ENCODE results near the gene LRMDA.
"Not testable (repeated sequence)": the region's sequence is repeated elsewhere in the genome, so short reads cannot be mapped to it uniquely, and the experiment has no call there.

The LRMDA gene

DNA sequence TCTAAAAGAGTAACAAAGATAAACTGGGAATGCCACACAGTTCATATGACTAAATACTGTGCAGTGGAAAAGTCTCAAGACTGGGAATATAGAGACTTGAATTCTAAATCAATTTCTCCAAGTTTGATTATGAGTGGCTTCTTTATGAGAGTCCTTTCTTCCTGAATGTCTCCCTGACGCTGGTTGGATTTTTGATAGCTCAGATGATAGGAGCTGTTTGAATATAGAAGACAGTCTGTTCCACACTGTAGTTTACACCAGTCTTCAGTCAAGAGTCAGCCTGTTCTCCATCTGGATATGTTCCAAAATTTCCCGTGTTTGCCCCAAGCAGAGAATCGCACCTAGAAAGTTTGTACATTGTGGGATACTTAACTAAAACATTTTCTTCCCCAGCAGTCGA, 173.7 kb downstream of the LRMDA start:
- no peak for DNase-seq (ENCODE audit: low read depth in 1 of 2, low spot score in 1 of 2)

DNA sequence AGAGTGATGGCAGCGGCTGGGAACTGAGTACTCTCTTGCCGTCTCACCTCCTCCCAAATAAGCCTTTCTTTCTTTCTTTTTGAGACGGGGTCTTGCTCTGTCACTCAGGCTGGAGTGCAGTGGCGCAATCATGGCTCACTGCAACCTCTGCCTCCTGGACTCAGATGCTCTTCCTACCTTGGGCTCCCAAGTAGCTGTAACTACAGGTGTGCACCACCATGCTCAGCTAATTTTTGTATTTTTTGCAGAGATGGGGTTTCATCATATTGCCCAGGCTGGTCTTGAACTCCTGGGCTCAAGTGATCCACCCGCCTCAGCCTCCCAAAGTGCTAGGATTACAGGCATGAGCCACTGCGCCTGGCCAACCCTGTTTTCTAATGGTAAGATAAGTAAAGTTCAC, 174.4 kb downstream of the LRMDA start:
- not testable (repeated sequence) for DNase-seq (ENCODE audit: low read depth in 1 of 2, low spot score in 1 of 2)

DNA sequence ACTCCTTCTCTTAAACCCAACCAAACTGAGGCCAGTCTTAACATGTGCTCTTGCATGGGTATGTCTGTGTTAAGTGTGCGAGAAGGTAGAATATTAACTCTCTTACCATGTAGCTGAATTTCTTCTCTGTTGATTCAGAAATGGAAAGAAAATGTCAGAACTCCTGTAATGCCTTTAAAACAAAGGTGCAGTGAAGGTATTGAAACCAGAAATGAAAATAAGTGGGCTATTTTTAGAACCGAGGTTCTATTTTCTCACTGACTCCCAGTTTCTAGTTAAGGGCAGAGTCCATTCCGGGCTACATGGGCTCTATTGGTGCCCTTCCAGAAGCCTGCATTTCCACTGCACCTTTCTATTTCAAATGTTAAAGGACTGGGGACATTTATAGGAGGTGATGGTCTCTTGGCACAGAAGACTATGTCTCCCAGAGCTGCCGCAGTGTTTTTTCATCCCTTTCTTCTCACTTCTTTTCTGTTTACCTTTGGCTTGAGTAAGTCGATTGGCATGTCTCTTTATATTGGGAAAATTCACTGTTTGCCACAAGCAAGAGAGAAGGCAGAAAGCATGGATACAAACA, 174.9 kb downstream of the LRMDA start:
- DNase-seq (ENCODE audit: low read depth in 1 of 2, low spot score in 1 of 2), result no peak

DNA sequence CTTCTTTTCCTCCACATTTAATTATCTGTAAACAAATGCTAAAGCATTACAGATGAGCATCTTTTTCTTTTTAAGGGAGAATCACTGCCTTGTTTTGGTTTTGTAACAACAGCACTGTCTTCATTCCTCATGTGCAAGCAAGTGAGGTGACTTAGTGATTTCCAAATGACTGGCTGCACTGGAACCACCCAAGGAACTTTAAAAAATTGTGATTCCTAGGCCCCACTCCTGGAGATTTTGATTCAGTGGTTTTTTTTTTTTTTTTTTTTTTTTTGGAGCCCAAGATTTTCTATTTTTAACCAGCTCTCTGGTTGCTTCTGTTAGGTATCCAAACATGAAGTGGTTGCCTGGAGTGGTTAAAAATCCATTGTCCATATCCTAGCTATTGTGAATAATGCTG, 176.2 kb downstream of the LRMDA start:
- DNase-seq (ENCODE audit: low read depth in 1 of 2, low spot score in 1 of 2), result no peak

DNA sequence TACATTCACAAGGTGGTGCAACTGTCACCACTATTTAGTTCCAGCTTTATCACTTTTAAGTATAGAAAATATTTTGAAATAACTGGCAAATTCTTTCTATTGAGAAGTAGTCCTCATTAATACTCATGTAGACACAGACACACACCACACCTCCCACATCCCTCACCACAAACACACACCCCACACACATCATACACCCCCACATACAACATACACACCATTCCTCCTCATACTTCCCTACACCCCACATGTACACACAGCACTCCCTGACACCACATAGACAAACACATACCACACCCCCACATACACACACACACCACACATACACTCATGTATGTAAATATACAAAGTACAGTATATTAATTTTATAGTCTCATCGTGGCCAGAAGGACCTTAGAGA, 178.8 kb downstream of the LRMDA start:
- DNase-seq (ENCODE audit: low read depth in 1 of 2, low spot score in 1 of 2), result no peak

DNA sequence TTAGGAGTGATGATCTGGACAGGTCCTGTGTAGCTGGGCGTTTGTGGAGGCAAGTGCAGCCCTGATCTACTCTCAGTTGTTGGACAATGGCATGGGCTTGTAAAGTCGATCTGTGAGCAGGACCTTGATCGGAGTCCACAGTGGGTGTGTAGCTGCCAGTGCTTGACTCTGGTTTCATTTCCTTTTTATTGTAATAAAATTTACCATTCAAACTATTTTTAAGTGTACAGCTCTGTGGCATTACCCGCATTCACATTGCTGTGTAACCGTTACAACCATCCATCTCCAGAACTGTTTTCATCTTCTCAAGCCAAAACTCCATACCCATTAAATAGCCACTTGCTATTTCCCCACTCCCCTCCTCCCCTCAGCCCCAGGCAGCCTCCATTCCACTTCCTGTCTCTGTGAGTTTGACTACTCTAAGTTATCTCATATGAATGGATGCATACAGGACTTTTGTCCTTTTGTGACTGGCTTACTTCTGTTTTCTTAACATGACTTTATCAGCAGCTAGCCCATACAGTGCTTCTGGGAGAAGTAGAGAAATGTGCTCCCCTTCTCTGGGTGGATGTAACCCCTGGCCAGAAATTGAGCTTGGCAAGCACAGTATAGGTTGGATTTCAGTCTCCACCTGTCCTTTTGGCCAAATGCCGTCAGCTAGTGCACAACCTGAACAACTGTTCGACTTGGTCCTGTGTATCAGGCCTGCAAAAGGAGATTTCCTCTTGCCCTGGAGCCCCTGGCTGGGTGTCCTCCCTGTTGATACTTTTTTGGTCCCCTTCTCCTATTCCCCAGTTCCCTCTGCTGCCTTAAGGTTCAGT, 180.0 kb downstream of the LRMDA start:
- DNase-seq (ENCODE audit: low read depth in 1 of 2, low spot score in 1 of 2), result no peak

DNA sequence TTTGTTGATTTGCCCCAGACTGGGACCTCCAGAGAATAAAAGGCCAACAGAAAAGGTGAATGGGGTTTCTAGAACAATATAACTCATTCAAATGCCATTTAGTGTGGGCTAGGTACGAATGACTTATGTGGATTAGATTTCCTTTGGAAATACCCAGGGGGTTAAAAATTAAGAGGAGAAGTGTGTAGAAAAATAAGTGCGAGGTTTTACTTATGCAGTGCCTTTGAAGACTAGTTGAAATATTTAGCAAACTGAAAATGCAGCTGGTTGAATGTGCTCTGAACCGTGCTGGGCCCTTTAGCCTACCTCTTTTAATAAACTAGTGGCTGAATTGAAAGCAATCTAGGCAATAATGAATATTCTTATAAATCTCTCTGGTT, 180.6 kb downstream of the LRMDA start:
- DNase-seq (ENCODE audit: low read depth in 1 of 2, low spot score in 1 of 2), result no peak

DNA sequence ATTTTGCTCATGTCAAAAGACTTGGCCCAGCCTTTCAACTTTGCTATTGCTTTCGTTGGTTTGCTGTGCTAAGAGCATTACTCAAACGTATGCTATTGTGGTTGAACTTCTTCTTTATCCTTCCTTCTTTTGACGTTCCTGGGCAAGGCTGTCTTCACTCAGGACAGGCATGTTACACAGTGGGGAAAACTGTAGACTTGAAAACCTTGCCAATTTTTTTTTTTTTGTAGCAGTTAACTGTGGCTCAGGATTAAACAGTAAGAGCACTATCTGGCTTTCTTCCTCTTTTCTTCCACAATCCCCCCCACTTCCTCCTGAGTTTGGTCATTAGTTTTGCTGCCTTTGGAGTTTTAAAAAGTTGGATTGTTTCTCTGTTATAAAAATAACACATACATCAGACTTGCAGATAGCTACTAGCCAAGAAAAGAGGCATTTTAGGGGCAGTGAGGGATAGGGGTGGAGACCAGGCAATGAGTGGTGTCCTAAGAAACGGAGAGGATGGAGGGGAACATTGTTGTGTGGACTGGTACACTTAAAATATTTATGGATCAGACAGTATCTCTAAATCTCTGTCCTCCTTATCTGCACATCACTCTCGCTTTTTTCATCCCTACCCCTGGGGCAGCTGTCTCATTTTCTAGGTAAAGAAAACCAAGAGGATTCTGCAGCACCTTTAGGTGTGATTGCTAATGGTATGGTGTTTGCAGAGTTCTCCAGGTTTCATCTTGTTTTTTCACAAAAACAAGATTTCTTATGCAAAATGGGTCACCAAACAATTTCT, 181.7 kb downstream of the LRMDA start:
- no peak for DNase-seq (ENCODE audit: low read depth in 1 of 2, low spot score in 1 of 2)

DNA sequence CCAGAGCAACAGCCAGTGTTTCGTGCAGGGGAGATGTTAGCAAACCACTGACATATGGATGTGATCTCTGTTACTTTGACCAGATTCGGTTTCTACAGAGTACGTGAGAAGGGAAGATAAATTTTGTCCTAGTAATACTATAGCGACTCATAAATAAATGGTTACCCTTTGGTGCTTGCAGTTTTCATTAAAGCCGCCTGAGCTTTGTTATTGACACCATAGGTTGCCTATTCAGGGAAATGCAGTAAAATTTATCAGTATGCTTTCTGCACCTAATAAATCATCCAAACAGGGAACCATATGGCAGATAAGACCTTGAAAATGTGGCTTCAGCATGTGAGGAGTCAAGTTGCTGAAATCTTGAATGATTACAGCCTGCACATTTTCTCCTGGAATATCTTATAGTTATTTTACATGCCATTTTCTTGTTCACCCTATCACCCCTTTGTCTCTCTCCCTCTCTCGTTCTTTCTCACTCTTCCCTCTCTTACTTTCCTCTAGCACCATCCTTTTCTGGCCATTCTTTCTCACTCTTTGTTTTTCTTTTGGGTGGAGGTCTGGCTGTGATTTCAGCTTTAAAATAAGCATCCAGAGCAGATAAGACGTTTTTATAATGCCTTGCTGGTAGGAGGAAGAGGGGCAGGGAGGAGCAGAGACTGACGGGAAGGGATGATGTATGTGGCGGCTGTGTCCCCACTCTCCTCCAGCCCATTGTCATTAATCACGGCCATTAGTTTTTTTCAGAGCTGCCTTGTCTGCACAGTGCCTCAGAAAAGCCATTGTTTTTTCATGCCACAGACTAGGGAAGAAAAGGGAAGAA, 182.5 kb downstream of the LRMDA start:
- no peak for DNase-seq (ENCODE audit: low read depth in 1 of 2, low spot score in 1 of 2)

DNA sequence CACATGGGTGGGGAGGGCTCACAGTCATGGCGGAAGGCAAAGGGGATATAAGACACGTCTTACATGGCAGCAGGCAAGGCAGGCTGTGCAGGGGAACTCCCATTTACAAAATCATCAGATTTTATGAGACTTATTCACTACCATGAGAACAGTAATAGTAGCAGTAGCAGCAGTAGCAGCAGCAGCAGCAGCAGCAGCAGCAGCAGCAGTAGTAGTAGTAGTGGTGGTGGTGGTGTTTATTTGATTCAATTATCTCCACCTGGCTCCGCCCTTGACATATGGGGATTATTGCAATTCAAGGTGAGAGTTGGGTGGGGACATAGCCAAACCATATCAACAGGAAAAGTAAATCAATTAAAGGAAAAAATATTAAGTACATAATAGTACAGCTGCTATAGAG, 184.7 kb downstream of the LRMDA start:
- DNase-seq (ENCODE audit: low read depth in 1 of 2, low spot score in 1 of 2), result no peak

DNA sequence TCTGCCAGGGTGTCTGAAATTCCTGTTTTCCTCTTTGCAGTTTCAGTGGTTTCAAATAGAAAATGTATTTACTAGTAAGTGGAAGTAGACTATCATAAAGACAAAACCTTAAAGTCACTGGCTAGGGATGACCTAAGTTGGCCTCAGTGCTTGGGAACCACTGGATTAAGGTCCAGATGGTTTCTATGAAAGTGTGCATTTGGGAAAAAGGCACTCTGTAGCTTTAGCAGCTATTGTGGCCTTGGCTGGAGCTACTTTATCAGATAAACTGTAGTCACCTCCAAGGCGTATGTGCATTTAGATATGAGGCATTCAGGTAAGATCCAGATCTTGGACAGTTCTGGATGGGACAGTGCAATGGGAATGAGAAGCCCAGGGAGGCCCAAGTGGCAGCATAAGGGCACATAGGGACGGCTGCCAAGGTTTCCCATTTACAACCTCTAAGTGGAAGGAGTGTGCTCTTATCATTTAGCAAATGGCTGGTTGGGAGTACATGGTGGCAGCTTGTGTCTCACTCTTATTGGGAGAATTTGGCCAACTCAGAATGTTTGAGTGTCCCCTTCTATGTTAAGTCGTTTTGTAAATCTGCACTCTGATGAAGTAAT, 185.6 kb downstream of the LRMDA start:
- no peak for DNase-seq (ENCODE audit: low read depth in 1 of 2, low spot score in 1 of 2)

DNA sequence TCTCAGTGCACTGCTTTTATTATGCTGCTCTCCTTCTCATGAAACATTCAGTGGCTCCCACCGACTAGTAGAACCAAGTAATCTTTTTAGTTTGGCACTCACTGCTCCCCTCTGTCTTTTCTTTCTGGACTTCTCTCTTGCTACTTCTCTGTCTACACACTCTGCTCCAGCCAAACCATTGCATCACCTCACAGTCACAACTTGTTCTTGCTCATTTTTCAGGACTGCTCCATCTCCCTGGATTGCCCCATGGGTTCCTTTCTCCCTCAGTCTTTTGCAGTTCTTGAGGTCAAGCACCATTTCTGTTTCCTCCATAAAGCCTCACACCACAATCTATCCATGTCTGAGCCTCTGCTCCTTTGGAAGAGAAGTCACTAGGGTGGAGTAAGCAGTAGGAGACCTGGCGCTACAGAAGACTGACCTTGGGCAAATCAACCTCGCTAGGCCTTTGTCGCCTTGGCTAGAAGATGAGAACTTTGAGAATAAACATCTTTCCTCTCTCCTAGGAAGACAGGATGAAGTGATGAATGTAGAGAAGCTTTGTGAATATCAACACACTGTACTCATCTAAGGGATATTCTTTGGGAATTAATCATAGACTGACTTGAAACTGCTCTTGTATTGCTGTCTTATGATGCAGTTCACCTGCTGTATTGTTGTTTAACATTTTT, 186.2 kb downstream of the LRMDA start:
- DNase-seq (ENCODE audit: low read depth in 1 of 2, low spot score in 1 of 2), result no peak

DNA sequence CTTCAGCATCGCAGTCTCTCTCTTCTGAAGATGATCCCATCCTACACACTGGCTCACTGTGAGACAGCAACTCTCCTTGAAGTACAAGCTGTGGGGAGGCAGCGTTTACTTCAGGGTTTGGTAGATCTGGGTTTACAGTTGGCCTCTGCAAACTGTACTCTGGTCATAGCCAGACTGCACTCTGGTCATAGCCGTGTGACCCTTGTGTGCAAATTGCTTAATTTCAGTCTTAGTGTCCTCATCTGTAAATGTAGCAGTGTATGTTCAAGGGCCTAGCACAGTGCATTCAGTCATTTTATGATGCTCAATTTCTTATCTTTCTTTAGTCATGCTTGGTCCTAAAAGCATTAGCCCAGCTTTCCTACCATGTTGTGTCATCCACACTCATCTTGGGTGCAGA, 188.2 kb downstream of the LRMDA start:
- no peak for DNase-seq (ENCODE audit: low read depth in 1 of 2, low spot score in 1 of 2)

DNA sequence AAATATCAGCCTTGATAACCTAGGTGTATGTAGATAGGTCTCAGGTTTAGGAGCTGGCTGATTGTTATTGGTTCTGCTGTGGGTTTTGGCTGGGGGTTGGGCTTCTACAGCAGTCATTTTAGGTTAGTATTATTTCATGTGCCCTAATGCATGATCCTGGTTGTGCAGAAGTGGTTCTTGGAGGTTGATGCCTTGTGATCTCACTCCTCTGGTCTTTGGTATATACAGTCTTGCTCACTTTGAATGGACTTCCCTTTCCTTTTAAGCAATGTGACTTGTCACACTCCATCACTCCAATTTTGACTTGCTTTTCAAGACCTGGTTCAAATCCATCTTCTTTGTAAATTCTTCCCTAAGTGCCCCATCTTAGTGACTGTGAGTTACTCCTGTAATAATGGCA, 188.9 kb downstream of the LRMDA start:
- DNase-seq (ENCODE audit: low read depth in 1 of 2, low spot score in 1 of 2), result no peak

DNA sequence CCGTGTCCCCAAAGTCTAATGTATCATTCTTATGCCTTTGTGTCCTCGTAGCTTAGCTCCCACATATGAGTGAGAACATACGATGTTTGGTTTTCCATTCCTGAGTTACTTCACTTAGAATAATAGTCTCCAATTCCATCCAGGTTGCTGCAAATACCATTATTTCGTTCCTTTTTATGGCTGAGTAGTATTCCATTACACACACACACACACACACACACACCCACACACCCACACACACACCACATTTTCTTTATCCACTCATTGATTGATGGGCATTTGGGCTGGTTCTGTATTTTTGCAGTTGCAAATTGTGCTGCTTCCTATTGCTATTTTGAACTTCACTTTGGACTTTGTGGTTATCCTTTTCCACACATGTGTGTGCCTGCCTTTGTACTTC, 189.6 kb downstream of the LRMDA start:
- not testable (repeated sequence) for DNase-seq (ENCODE audit: low read depth in 1 of 2, low spot score in 1 of 2)

DNA sequence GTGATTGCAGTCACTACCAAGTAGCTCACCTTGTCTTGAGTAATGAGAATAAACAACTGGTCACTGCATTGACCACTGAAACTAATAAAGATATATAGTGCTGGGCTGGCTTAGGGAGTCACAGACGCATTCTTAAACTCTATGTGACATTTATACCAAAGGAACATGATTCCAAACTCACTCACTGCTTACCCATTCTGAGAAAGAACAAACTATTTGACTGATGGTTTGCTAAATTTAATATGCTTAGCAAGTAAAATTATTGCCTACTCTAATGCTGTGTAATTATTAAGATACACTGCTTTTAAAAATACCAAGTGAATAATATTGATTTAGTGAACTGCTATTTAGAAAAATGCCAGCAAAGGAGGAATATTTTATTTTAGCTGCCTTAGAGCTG, 191.1 kb downstream of the LRMDA start:
- no peak for DNase-seq (ENCODE audit: low read depth in 1 of 2, low spot score in 1 of 2)

DNA sequence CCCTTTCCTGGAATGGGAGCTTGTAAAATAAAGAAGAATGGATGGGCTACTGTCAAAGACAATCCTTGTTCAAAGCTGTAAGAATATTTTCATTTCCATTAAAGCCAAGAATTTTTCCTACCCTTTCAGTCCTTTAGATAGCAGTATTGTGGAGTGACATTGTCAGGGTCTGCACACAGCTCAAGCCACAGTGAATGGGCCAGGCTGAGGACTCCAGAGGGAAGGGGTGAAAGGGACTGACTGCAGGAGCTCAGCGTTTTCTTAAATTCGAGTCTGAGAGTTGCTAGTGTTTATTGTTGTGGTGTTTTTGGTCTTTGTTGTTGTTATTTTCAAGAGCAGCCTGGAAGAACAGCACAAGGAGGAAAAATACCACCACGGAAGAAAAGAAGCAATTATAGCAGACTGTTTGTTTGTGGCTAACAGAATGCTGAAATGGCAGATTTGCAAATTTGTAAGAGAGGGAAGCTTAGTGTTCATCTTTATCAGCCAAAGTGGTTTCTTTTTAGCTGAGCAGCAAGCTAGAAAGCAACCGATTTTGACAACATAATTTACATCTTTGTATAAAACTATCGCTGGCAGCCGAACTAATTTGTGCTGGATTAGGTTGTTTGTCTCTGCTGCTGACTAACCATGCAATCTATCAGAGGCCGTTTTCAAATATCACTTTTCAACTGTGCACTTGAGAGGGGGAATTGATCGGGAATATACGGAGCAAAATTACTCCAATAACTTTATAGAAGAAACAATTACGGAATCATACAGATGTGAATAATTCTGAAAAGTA, 192.1 kb downstream of the LRMDA start:
- DNase-seq (ENCODE audit: low read depth in 1 of 2, low spot score in 1 of 2), result no peak

DNA sequence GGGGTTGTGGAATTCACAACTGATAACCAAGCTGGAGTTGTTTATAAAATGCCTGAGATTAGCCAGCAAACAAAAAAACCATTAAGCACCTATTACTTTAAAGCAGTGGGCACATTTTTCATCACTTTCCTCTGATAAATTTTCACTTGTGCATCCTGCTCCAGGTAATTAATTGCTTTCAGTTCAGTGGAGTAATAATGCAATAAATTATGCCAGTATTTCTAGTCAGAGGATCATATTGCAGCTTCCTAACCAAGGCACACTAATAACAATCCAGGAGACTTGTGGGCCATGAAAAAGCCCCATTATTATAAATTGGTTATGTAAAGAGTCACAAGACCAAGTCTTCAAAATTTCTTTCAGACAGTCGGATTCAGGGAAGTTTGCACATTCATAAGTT, 193.2 kb downstream of the LRMDA start:
- no peak for DNase-seq (ENCODE audit: low read depth in 1 of 2, low spot score in 1 of 2)

DNA sequence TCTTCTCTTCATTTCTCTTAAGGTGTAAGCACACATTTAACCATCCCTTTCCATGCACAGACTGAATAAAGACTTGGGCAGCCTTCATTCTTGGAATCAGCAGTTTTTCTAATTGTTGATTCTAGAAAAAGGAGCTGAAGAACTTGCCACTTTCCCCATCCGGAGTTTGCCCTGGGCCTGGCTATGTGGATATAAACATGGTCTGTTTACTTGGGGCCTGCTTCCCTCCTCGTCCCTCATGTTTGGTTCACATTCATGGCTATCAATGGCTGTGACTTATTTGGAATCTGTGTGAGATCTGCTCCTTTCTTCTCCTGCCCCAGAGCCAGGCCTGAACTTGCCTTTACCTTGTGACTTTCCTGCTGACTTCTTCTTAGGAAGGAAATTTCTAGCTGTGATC, 199.3 kb downstream of the LRMDA start:
- no peak for DNase-seq (ENCODE audit: low read depth in 1 of 2, low spot score in 1 of 2)

Data from activated T-helper 1 cell treated with anti-CD3 and anti-CD28 coated beads, Interleukin-2, amount 50 U/mL, for 16 hours (primary cell).